Muscle layer of duodenum (tissue), 2 donors: ENCODE measurements around the gene TMEM253.

Experiments
- H3K27ac ChIP-seq: one replicate; pipeline ENCODE4 v1.7.0; 2013; ENCODE audit warnings: mild to moderate bottlenecking, low read length
- H3K27me3 ChIP-seq: one replicate; pipeline ENCODE4 v1.7.0; 2013; ENCODE audit warnings: low read depth, mild to moderate bottlenecking, control low read depth, low read length
- H3K36me3 ChIP-seq, 2 donors: one replicate each; pipeline ENCODE4 v1.7.0; 2013; ENCODE audit warnings: low read length in 2 of 2, control low read depth in 1 of 2, mild to moderate bottlenecking in 1 of 2; ENCODE audit not compliant: insufficient read depth in 2 of 2, control insufficient read depth in 1 of 2
- H3K4me1 ChIP-seq, 2 donors: one replicate each; pipeline ENCODE4 v1.7.0; 2013; ENCODE audit warnings: low read length in 2 of 2, mild to moderate bottlenecking in 2 of 2, control low read depth in 1 of 2, moderate library complexity in 1 of 2; ENCODE audit not compliant: insufficient read depth in 2 of 2, control insufficient read depth in 1 of 2
- H3K4me3 ChIP-seq, 2 donors: one replicate each; pipeline ENCODE4 v1.7.0; 2013; ENCODE audit warnings: low read length in 2 of 2, low read depth in 1 of 2, mild to moderate bottlenecking in 1 of 2
- H3K9me3 ChIP-seq, 2 donors: one replicate each; pipeline ENCODE4 v1.7.0; 2013; ENCODE audit warnings: low read length in 2 of 2, control low read depth in 1 of 2, mild to moderate bottlenecking in 1 of 2; ENCODE audit not compliant: control insufficient read depth in 1 of 2
- donor health status: healthy.

Gene TMEM253

GRCh38 chr14:21108791-21109190, 7.9 kb downstream of the TMEM253 start:
- no peaks in the 10 kb centered on the region for H3K36me3 ChIP-seq
- no peak overlapping the region for H3K4me3 ChIP-seq
- H3K9me3 ChIP-seq: no peaks in the 10 kb centered on the region
- no peak overlapping the region for H3K27ac ChIP-seq
- H3K27me3 ChIP-seq: no peaks in the 10 kb centered on the region
- H3K4me1 ChIP-seq: peaks cover 14 to 22% of the 10 kb centered on the region in 2 donors

GRCh38 chr14:21109377-21110138, 8.7 kb downstream of the TMEM253 start:
- H3K4me3 ChIP-seq: no peak overlapping the region
- H3K9me3 ChIP-seq: no peaks in the 10 kb centered on the region
- no peaks in the 10 kb centered on the region for H3K27me3 ChIP-seq
- no peak overlapping the region for H3K27ac ChIP-seq
- H3K4me1 ChIP-seq: peaks cover 14 to 21% of the 10 kb centered on the region in 2 donors
- no peaks in the 10 kb centered on the region for H3K36me3 ChIP-seq

GRCh38 chr14:21112255-21112654, 11.4 kb downstream of the TMEM253 start:
- Histone ChIP-seq H3K9me3 (no peaks in the 10 kb centered on the region), H3K27ac (no peak overlapping the region), H3K36me3 (no peaks in the 10 kb centered on the region), H3K4me1 (no peaks in the 10 kb centered on the region), H3K27me3 (no peaks in the 10 kb centered on the region), H3K4me3 (no peak overlapping the region)

GRCh38 chr14:21113369-21113768, 12.5 kb downstream of the TMEM253 start:
- no peaks in the 10 kb centered on the region for H3K36me3 ChIP-seq
- no peaks in the 10 kb centered on the region for H3K27me3 ChIP-seq
- H3K27ac ChIP-seq: no peak overlapping the region
- H3K9me3 ChIP-seq: no peaks in the 10 kb centered on the region
- H3K4me1 ChIP-seq: no peaks in the 10 kb centered on the region
- H3K4me3 ChIP-seq: no peak overlapping the region

GRCh38 chr14:21118933-21119332, 18.1 kb downstream of the TMEM253 start:
- no peak overlapping the region for H3K4me3 ChIP-seq
- no peaks in the 10 kb centered on the region for H3K4me1 ChIP-seq
- no peaks in the 10 kb centered on the region for H3K27me3 ChIP-seq

GRCh38 chr14:21120686-21121085, 19.8 kb downstream of the TMEM253 start:
- Histone ChIP-seq H3K27ac (no peak overlapping the region), H3K36me3 (no peaks in the 10 kb centered on the region), H3K27me3 (no peaks in the 10 kb centered on the region), H3K4me1 (no peaks in the 10 kb centered on the region), H3K4me3 (no peak overlapping the region), H3K9me3 (no peaks in the 10 kb centered on the region)

More at GRCh38 chr14:21118933-21119332, 18.1 kb downstream of the TMEM253 start:
- Histone ChIP-seq H3K36me3 (no peaks in the 10 kb centered on the region), H3K9me3 (no peaks in the 10 kb centered on the region), H3K27ac (no peak overlapping the region)

- Histone ChIP-seq H3K27ac (no peak overlapping the region), H3K9me3 (no peaks in the 10 kb centered on the region), H3K4me1 (no peaks in the 10 kb centered on the region), H3K27me3 (no peaks in the 10 kb centered on the region), H3K4me3 (no peak overlapping the region), H3K36me3 (no peaks in the 10 kb centered on the region)
Observed at GRCh38 chr14:21121122-21121521, 20.3 kb downstream of the TMEM253 start.

GRCh38 chr14:21123429-21123828, 22.6 kb downstream of the TMEM253 start:
- H3K27me3 ChIP-seq: no peaks in the 10 kb centered on the region
- H3K4me1 ChIP-seq: no peaks in the 10 kb centered on the region
- no peak overlapping the region for H3K27ac ChIP-seq
- no peak overlapping the region for H3K4me3 ChIP-seq
- no peaks in the 10 kb centered on the region for H3K36me3 ChIP-seq
- no peaks in the 10 kb centered on the region for H3K9me3 ChIP-seq

GRCh38 chr14:21133901-21134300, 33.0 kb downstream of the TMEM253 start:
- Histone ChIP-seq H3K9me3 (no peaks in the 10 kb centered on the region), H3K27ac (no peak overlapping the region), H3K27me3 (no peaks in the 10 kb centered on the region), H3K4me1 (no peaks in the 10 kb centered on the region), H3K36me3 (no peaks in the 10 kb centered on the region), H3K4me3 (no peak overlapping the region)

- H3K27ac ChIP-seq: no peak overlapping the region
- H3K4me3 ChIP-seq: no peak overlapping the region
- H3K27me3 ChIP-seq: no peaks in the 10 kb centered on the region
- H3K36me3 ChIP-seq: no peaks in the 10 kb centered on the region
- no peaks in the 10 kb centered on the region for H3K4me1 ChIP-seq
- H3K9me3 ChIP-seq: no peaks in the 10 kb centered on the region
Observed at GRCh38 chr14:21136024-21136423, 35.2 kb downstream of the TMEM253 start.

- no peaks in the 10 kb centered on the region for H3K4me1 ChIP-seq
- H3K27ac ChIP-seq: no peak overlapping the region
- no peak overlapping the region for H3K4me3 ChIP-seq
- peaks cover 0 to 9% of the 10 kb centered on the region in 2 donors for H3K9me3 ChIP-seq
- no peaks in the 10 kb centered on the region for H3K36me3 ChIP-seq
- no peaks in the 10 kb centered on the region for H3K27me3 ChIP-seq
Observed at GRCh38 chr14:21142357-21142756, 41.5 kb downstream of the TMEM253 start.

GRCh38 chr14:21145437-21145836, 44.6 kb downstream of the TMEM253 start:
- Histone ChIP-seq H3K4me3 (no peak overlapping the region), H3K27me3 (no peaks in the 10 kb centered on the region), H3K27ac (no peak overlapping the region), H3K9me3 (peaks cover 0 to 9% of the 10 kb centered on the region in 2 donors), H3K36me3 (no peaks in the 10 kb centered on the region), H3K4me1 (no peaks in the 10 kb centered on the region)
